ENCODE results near the gene SETD5.

SETD5 gene

DNA sequence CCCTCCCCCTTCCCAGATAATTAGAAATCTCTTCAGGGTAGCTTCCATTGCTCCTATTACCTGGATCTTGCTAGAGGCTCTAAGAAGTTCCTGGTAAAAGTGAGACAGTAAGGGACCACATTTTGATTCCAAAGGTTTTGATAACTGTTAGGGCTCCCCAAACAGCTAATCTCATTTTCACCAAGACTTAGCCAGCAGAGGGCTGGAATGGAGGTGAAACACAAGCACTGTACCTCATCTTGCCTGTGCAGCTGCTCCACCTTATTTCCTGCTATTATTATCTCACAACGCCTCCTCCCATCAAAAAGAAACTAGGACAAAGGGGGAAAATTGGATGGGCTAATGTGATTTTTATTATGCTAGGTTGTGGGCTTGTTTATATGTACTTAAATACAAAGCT is 7.3 kb downstream of the SETD5 start:
- DNase-seq: no peak
- in situ Hi-C loops (cut with MboI; ENCODE audit: low pct_unique_long_range_greater_than_20kb, low sequenced_read_pairs): no loop called here

DNA sequence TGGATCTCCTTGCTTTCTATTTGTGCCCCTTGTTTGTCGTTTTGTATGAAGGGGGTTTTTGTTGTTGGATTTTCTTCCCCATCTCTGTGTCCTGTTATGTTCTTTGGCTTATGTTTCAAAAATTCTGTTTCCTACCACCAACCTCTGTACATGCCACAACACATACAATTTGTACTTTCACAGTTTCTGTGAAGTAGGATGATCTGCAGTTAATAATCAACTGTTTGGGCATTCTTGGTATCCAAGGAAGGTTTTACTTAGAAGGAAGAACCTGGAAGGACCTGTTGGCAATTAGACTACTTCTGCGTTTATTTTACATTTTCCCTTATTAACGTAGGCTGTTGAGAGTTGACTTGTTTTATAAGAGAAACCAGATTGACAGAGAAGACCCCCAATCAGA is 8.3 kb downstream of the SETD5 start:
- in situ Hi-C loops (cut with MboI; ENCODE audit: low pct_unique_long_range_greater_than_20kb, low sequenced_read_pairs): no loop called here
- no peak for DNase-seq

DNA sequence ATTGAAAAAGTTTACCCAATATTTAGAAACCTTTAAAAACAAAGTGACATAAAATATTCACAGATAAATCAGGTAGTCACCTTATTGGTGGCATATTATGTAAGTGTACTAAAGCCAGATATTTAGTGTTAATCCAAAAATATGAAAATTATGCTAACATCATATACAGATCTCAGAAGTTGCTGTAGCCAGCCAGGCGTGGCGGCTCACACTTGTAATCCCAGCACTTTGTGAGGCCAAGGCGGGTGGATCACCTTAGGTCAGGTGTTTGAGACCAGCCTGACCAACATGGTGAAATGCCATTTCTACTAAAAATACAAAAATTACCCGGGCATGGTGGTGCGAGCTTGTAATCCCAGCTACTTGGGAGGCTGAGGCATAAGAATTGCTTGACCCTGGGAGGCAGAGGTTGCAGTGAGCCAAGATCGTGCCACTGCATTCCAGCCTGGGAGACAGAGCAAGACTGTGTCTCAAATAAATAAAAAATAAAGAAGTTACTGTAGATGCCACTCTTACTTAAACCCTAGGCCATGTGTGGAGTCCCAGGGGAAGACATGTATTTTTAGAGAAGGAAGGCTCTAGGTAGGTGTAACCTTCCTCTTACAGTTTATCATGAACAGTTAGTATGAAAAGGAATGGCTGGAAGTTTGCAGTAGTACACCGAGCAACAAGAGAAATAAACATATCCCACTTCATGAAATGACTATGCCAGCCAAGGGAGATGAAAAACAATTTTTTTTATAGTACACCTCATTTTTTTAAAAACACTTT is 9.6 kb downstream of the SETD5 start:
- no peak for DNase-seq
- in situ Hi-C loops (cut with MboI; ENCODE audit: low pct_unique_long_range_greater_than_20kb, low sequenced_read_pairs): no loop called here

DNA sequence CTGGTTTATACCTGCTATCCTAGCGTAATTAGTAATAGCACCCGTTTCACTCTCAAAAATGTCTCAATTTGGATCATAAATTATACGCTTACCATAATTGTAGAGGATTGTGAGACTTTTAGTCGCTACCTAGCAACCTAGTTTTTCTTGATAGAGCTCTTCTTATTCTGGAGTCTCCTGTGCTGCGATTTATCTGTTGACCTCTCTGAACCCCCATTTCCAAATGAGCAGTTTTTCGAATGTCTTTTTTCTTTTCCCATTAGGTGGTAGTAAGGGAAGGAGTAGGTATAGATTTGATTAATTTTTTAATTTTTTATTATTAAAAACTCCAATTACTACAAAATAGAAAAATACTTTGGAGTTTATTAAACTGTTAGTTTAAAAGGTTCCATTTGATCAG is 10.6 kb downstream of the SETD5 start:
- DNase-seq: no peak
- in situ Hi-C loops (cut with MboI; ENCODE audit: low pct_unique_long_range_greater_than_20kb, low sequenced_read_pairs): no loop called here

DNA sequence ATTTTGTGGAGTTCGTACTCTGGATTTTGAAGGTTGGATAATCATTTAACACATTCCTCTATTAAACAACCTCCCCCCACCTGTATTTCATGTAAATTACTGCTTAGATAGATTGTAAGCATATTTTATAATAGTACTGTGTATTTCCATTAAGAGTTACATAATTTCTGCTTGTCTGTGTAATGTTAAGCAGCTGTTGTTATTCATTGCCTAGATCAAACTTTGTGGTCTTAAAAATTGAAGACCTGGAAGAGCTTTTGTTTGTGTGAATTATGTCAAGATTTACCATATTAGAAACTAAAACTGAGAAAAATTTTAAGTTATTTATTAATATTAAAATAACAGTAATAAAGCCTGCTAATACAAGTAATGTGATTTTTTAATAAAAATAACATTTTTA is 11.1 kb downstream of the SETD5 start:
- DNase-seq: no peak
- in situ Hi-C loops (cut with MboI; ENCODE audit: low pct_unique_long_range_greater_than_20kb, low sequenced_read_pairs): no loop called here

DNA sequence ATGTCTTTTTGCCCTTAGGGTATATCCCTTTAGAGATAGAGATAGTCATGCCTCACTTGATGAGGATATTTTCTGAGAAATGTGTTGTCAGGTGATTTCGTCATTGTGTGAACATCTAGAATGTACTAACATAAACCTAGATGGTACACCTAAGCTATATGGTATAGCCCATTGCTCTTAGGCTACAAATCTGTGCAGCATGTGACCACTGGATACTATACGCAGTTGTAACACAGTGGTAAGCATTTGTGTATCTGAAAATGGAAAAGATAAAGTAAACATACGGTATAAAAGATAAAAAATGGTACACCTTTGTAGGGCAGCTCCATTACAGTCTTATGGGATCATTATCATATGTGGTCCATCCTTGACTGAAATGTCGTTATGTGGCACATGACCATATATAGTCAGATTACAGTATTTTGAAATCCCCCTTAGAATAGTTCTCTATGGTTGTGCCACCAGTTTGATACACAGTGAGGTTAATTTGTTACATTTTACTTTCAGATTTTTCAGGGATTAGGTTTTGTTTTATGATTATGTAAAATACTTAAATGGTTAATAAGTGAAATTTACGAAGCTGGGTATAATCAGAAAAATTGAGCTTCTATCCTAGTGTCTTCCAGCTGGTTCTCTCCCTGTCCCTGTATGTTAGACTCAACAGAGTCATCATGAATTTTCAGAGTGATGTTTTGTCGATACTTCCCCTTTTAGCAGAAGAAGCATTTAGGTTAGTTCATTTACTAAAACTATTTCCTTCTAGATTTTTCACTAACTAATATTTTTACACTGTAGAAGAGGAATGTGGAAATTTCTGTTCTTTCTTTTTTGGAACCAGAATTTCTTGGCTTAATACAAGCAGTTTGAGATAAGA is 12.8 kb downstream of the SETD5 start:
- in situ Hi-C loops (cut with MboI; ENCODE audit: low pct_unique_long_range_greater_than_20kb, low sequenced_read_pairs): no loop called here
- peak; percentile 56 for DNase-seq

DNA sequence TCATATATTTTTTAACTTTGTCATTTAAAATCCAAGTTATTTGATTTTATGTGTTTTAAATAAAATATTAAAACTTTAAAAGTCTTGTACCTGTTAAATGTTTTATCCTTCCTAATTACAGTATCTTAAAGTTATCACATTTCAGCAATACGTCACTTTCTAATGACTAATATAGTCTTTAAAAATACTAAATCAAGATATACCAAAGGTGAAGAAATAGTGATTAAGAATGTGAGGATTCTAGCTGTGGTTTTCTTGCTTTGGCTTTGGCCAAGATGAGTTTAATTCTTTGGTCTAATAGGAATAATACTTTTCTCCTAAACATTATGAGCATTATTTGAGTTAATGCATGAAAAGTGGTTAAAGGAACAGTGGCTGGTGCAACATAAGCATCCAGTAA is 13.9 kb downstream of the SETD5 start:
- in situ Hi-C loops (cut with MboI; ENCODE audit: low pct_unique_long_range_greater_than_20kb, low sequenced_read_pairs): no loop called here

DNA sequence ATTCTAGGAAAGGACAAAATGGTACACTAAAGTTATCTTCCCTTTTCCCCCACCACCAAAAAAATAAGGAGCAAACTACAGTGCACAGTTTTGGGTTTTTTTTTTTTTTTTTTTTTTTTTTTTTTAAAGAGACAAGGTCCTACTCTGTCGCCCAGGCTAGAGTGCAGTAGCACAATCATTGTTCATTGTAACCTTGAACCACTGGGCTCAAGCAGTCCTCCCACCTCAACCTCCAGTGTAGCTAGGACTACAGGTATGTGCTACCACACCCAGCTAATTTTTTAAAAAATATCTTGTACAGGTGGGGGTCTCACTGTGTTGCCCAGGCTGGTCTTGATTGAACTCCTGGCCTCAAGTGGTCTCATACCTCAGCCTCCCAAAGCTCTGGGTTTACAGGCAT is 14.9 kb downstream of the SETD5 start:
- in situ Hi-C loops (cut with MboI; ENCODE audit: low pct_unique_long_range_greater_than_20kb, low sequenced_read_pairs): no loop called here
- no peak for DNase-seq

More for the DNA sequence above, 13.9 kb downstream of the SETD5 start:
- DNase-seq: no peak

DNA sequence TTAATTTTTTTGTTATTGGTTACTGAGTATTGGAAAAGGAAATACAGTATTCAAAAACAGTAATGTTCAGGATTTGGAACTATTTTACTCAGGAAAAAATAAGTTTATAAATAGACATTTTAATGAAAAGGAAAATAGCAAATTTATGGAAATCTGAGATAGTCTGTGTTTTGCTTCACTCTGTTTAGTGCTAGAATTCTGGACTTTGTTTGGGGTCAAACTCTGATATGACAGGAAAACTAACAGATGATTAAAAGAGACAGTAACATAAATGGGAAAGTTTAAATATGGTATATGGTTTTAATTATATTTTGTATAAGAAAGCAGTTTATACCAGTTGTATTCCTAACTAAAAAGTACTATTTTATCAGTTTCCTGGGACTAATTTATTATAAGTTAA is 17.4 kb downstream of the SETD5 start:
- DNase-seq: no peak
- in situ Hi-C loops (cut with MboI; ENCODE audit: low pct_unique_long_range_greater_than_20kb, low sequenced_read_pairs): no loop called here

DNA sequence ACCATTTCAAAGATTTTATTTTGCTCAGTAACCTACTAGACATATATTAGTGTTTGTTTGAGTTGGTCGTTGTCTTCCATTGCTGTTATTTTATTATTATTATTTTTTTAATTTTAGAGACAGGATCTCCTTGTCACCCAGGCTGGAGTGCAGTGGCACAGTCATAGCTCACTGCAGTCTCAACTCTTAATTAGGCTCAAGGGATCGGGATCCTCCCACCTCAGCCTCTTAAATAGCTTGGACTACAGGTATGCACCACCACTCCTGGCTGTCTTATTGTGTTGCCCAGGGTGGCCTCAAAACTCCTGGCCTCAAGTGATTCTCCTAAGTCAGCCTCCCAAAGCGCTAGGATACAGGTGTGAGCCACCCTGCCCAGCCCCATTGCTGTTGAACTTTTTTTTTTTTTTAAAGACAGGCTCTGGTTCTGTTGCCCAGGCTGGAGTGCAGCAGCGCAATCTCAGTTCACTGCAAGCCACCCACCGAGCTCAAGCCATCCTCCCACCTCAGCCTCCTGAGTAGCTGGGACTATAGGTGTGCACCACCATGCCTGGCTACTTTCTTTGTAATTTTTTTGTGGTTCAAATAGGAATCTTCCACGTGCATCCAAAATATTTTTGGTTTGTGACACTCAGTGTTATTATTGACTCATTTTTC is 18.2 kb downstream of the SETD5 start:
- DNase-seq: no peak
- in situ Hi-C loops (cut with MboI; ENCODE audit: low pct_unique_long_range_greater_than_20kb, low sequenced_read_pairs): no loop called here

DNA sequence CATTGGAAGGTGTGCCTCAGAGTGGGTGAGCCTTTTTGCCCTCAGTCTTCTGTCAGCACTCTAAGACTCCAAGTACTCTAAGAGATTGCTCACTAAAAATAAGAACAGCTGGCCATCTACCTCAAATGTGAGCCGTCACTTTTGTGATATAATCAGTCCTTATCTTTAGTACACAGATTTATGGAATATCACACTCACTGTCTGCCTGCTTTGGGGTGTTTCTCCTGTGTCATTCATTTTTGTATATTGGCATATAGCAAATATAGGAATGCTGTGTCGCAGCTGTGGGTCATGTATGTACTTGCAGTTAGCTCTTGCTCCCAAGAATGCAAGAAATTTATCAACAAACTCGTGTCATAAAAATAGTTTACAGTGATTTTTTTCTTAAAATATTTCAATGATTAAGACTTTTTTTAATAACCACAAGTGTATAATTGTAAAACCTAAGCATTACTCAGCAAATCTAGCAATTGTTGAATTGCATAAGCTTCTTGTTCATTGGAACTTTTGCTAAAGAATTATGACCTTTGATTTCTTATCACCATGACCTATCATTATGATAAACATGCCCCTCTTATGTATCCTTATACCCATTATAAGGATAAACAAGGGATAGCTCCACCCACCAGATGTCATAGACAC is 18.8 kb downstream of the SETD5 start:
- in situ Hi-C loops (cut with MboI; ENCODE audit: low pct_unique_long_range_greater_than_20kb, low sequenced_read_pairs): no loop called here
- DNase-seq: no peak

DNA sequence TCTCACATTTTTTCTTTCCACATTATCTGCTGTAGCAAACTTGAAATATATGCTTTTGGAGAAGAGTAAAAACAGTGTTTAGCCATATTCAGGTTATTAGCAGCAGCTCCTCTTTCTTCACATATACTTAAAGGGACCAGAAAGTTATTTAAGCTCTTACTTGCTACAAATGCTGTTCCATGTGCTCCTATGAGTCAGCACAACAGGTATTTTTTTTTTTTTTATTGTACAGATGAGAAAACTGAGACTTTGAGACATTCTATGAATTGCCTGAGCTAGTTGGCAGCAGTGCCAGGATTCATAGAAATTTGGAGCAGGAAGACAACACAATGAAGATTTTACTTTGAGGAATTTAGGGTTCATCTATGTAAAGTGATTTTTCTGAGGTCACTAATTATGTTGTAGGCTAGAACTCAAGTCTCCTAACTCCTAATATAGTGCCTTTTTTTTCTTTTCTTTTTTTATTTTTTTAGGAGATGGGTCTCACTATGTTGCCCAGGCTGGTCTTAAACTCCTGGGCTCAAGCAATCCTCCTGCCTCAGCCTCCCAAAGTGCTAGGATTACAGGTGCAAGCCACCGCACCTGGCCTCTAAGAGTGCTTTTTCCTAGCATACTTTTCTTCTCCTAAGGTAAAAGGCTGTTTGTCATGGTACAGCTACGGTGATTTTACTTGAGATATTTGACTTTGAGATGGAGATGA is 23.6 kb downstream of the SETD5 start:
- no peak for DNase-seq
- in situ Hi-C loops (cut with MboI; ENCODE audit: low pct_unique_long_range_greater_than_20kb, low sequenced_read_pairs): no loop called here

DNA sequence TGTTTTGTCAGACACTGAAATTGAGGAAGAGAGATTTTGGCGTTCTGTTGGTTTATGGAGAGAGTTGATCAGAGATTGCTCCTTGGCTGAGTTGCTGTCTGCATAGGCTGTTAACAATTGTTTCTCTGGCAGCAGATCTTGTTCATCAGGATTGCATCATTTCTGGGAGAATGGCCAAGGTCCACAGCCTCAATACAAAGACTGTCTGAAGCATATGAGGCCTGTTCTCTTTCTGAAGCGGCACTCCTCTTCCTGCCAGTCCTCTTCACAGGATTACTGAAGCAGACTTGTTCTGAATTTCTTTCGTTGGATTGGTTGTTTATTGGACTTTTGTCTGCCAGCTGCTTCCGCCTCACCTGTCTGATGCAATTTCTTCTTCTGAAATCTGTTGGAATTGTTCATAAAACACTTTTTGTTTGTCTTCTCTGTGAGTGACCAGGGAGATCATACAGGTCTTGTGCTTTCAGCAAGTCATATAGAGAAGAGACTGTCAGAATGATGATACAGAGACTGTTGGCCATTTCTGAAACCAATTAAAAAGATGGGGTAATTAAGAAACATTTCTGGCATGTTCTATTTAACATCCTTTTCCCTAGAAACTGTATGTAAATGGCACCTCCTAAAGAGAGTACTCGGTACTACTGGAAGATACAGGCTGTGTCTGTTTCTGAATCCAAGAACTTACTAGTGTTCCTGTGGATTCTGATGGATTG is 25.5 kb downstream of the SETD5 start:
- in situ Hi-C loops (cut with MboI; ENCODE audit: low pct_unique_long_range_greater_than_20kb, low sequenced_read_pairs): no loop called here
- peak; percentile 91 for DNase-seq

DNA sequence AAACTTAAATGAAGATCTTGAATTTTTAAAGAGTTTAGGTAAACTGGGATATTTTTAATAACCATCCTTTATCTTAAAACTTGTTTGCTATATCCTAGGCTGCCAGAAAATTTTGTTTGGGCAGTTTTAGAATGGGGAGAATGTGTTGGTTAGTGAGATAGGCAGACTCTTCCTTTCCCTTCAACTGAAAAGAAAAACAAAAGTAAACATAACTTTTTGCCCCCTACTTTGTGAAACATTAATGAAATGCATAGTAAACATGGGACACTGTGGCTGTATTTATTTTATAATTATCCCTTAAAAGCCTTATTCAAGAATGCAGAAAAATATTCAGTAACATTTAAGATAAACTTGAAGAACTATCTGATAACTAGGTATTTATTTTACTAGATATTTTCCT is 31.0 kb downstream of the SETD5 start:
- DNase-seq: no peak
- in situ Hi-C loops (cut with MboI; ENCODE audit: low pct_unique_long_range_greater_than_20kb, low sequenced_read_pairs): no loop called here

DNA sequence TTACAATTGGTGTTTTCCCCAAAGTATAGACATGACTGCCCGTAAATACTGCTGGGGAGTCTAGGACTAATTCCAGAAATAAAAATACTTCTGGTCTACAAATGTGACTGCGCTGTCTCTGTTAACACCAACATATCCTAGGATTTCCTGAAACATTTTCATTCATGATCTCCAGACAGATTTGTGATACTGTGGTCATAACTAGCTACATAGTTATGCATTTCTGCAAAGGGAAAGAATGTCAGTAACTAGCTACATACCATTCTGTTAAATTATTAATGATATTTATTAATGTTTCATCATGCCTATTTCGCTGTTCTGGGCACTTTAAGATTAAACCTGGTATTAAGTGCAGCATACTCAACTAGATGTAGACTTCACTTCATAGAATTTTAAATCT is 33.3 kb downstream of the SETD5 start:
- in situ Hi-C loops (cut with MboI; ENCODE audit: low pct_unique_long_range_greater_than_20kb, low sequenced_read_pairs): no loop called here
- no peak for DNase-seq

DNA sequence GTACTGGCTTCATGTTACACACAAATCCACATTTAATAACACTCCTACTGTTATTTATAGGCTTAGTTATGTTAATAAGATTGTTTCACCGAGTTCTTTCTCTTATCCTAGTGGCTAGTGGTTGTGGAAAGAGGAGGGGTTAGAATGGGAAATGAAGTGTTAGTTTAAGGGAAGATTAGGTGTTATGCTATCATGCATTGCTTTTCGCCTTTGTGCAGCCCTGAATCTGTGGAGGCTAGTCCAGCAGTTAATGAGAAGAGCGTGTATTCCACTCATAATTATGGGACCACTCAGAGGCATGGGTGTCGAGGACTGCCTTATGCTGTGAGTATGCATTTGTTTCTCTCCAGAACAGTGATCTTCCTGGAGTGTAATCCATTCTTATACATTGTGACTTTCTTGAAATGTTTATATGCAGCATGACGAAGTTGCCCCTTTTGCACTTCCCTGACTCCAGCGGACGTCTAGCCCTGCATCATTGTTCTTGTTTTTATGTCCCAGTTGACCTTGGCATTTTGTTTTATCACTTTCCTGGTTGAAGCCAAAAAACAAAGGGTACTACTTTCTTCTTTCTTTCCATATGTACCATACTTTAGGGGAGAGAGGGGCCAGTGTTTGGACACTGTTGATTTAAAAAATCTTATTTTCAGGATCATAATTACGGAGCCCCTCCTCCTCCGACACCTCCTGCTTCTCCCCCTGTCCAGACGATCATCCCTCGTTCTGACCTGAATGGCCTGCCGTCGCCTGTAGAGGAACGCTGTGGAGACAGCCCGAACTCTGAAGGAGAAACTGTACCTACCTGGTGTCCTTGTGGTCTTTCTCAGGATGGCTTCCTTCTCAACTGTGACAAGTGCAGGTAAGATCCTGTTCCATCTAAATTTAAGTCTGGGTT is 36.5 kb downstream of the SETD5 start:
- no peak for DNase-seq
- in situ Hi-C loops (cut with MboI; ENCODE audit: low pct_unique_long_range_greater_than_20kb, low sequenced_read_pairs): no loop called here

DNA sequence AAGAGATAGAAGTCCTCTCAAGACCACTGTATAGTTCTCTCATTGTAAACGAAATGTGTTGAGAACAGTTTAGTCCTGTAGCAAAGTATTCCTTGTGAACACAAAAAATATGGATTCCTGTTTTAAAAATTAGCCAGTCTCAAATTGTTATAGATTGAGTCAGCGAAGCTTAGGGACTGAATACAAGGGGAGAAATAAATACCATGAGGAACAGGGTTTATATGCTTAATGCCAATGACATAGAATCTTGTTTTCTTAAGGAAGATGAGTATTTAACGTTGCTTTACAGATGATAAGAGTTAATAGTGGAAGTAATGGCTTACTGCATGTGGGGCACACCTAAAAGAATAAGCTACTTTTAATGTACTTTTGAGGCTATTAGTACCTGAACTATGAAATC is 37.9 kb downstream of the SETD5 start:
- DNase-seq: no peak
- in situ Hi-C loops (cut with MboI; ENCODE audit: low pct_unique_long_range_greater_than_20kb, low sequenced_read_pairs): no loop called here

DNA sequence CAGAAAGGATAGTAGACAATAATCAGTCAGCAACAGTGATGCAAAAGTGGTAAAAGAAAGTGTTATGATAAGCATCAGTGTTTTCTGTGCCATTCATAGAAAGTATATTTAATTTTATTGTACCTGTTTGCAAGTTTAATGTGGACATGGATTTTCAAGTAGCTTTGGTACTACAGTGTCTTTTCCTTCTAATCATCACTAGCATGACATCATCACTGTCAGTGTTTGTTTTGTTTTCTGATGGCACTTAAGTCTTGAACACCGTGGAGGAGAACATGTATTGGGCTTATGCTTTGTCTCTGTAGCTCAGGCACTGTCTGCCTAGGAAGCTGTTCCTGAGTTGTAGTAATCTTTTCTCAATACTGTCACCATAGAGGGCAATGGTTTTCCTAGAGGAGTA is 41.9 kb downstream of the SETD5 start:
- no peak for DNase-seq
- in situ Hi-C loops (cut with MboI; ENCODE audit: low pct_unique_long_range_greater_than_20kb, low sequenced_read_pairs): no loop called here
